GM18502 (cell line): ENCODE data around the gene KRT76.

Experiments
- ATAC-seq: cut with Tn5 transposase; IDR thresholded peaks from one replicate; pipeline ENCODE4 v1.9.1; 2021; ENCODE audit warnings: mild to moderate bottlenecking; ENCODE audit not compliant: unreplicated experiment, poor library complexity

KRT76 gene

GRCh38 chr12:52776913-52777395 lies at the start of gene KRT76:
KRT76 (minus strand) TSS chr12:52777345; CDS start chr12:52777291, 54 bp downstream.
- ATAC-seq, result no peak

- no peak for ATAC-seq
Observed at GRCh38 chr12:52825961-52826360, 48.8 kb upstream of the KRT76 start.

GRCh38 chr12:52824741-52825410 lies 47.7 kb upstream of the KRT76 start:
- no peak for ATAC-seq

GRCh38 chr12:52823761-52824450 lies 46.8 kb upstream of the KRT76 start:
- ATAC-seq, result no peak

- ATAC-seq, result no peak
Observed at GRCh38 chr12:52822771-52823510, 45.8 kb upstream of the KRT76 start.

- no peak for ATAC-seq
Observed at GRCh38 chr12:52821826-52822660, 44.9 kb upstream of the KRT76 start.

GRCh38 chr12:52821071-52821730 lies 44.1 kb upstream of the KRT76 start:
- ATAC-seq, result no peak

GRCh38 chr12:52820521-52820920 lies 43.4 kb upstream of the KRT76 start:
- no peak for ATAC-seq

- no peak for ATAC-seq
Observed at GRCh38 chr12:52819731-52820510, 42.8 kb upstream of the KRT76 start.

- no peak for ATAC-seq
Observed at GRCh38 chr12:52818887-52819420, 41.8 kb upstream of the KRT76 start.

GRCh38 chr12:52818388-52818787 lies 41.2 kb upstream of the KRT76 start:
- ATAC-seq, result no peak

GRCh38 chr12:52817699-52818238 lies 40.6 kb upstream of the KRT76 start:
- no peak for ATAC-seq

GRCh38 chr12:52817003-52817698 lies 40.0 kb upstream of the KRT76 start:
- ATAC-seq, result no peak

- no peak for ATAC-seq
Observed at GRCh38 chr12:52815676-52816588, 38.8 kb upstream of the KRT76 start.

GRCh38 chr12:52815161-52815560 lies 38.0 kb upstream of the KRT76 start:
- ATAC-seq, result no peak

- ATAC-seq, result no peak
Observed at GRCh38 chr12:52814710-52815155, 37.6 kb upstream of the KRT76 start.
